CD4-positive, alpha-beta T cell treated with Interleukin-15 for 1 hour (primary cell): ENCODE results near the gene CBLN3.
"Not testable (repeated sequence)": the region's sequence is repeated elsewhere in the genome, so short reads cannot be mapped to it uniquely, and the experiment has no call there.

Source experiments
- DNase-seq: peaks from one replicate; pipeline ENCODE4 v3.0.0-alpha.2; 2020

Gene CBLN3

GRCh38 chr14:24429395-24430142, at the start of gene CBLN3, which contains the start of gene KHNYN:
Gene CBLN3, minus strand, starts transcription at chr14:24429668. Its CDS starts 614 bp downstream, at chr14:24429054.
Gene KHNYN, plus strand, starts transcription at chr14:24429954. Its CDS starts 777 bp downstream, at chr14:24430731.
- DNase-seq = peak; percentile 91

- no peak for DNase-seq
Measured at GRCh38 chr14:24475261-24475660, 45.8 kb upstream of the CBLN3 start.

GRCh38 chr14:24473211-24473610, 43.7 kb upstream of the CBLN3 start:
- no peak for DNase-seq

- not testable (repeated sequence) for DNase-seq
Measured at GRCh38 chr14:24470450-24470849, 41.0 kb upstream of the CBLN3 start.

- DNase-seq = no peak
Measured at GRCh38 chr14:24465805-24466204, 36.3 kb upstream of the CBLN3 start.

- no peak for DNase-seq
Measured at GRCh38 chr14:24465368-24465767, 35.9 kb upstream of the CBLN3 start.

- no peak for DNase-seq
Measured at GRCh38 chr14:24463884-24464785, 34.7 kb upstream of the CBLN3 start.

- DNase-seq = no peak
Measured at GRCh38 chr14:24463017-24463883, 33.8 kb upstream of the CBLN3 start.

- DNase-seq = no peak
Measured at GRCh38 chr14:24461336-24461735, 31.9 kb upstream of the CBLN3 start.

- no peak for DNase-seq
Measured at GRCh38 chr14:24459331-24459730, 29.9 kb upstream of the CBLN3 start.

GRCh38 chr14:24458736-24459135, 29.3 kb upstream of the CBLN3 start:
- DNase-seq = no peak

GRCh38 chr14:24456980-24457379, 27.5 kb upstream of the CBLN3 start:
- no peak for DNase-seq

- DNase-seq = not testable (repeated sequence)
Measured at GRCh38 chr14:24450828-24451227, 21.4 kb upstream of the CBLN3 start.

- DNase-seq = no peak
Measured at GRCh38 chr14:24443053-24443665, 13.7 kb upstream of the CBLN3 start.

- DNase-seq = peak; percentile 99
Measured at GRCh38 chr14:24442240-24443052, 13.0 kb upstream of the CBLN3 start, which contains the start of gene SDR39U1. Gene SDR39U1, minus strand, starts transcription at chr14:24442776. Its CDS starts 7 bp downstream, at chr14:24442769.

- no peak for DNase-seq
Measured at GRCh38 chr14:24441904-24442239, 12.4 kb upstream of the CBLN3 start.

- DNase-seq = no peak
Measured at GRCh38 chr14:24441485-24441884, 12.0 kb upstream of the CBLN3 start.

- DNase-seq = no peak
Measured at GRCh38 chr14:24440606-24441399, 11.3 kb upstream of the CBLN3 start.

- no peak for DNase-seq
Measured at GRCh38 chr14:24439830-24440605, 10.6 kb upstream of the CBLN3 start.

- no peak for DNase-seq
Measured at GRCh38 chr14:24439257-24439656, 9.8 kb upstream of the CBLN3 start.
